HCT116 (cell line): ENCODE data around the gene FSCN2. TPM values are rescaled to one million over a fixed set of nuclear protein-coding genes. Genes with fewer than 3 reads are reported as not detected.

Source experiments
- ATAC-seq: fragments of 200-7000 bp; cut with Tn5 transposase; 2 replicates; pipeline ENCODE4 v1.9.1; 2020; ENCODE audit warnings: mild to moderate bottlenecking, moderate library complexity
- BruUV-seq: library from RNA; stranded (reverse); fragments of 400-500 nt; replicated peaks from 2 replicates; lab custom pipeline; 2021; lab: Mats Ljungman, UMichigan
- CTCF ChIA-PET: fragments of 300-600 bp; sonication (Branson Sonifier 250); formaldehyde crosslinking; loops from one replicate; lab custom pipeline; 2021; ENCODE audit warnings: antibody characterized with exemption; lab: Charles Lee
- POLR2A ChIA-PET: fragments of 300-600, 350-600 bp; sonication (Branson Sonifier 250); formaldehyde crosslinking; loops from one replicate; lab custom pipeline; 2021; ENCODE audit warnings: antibody characterized with exemption; lab: Charles Lee
- RAD21 ChIA-PET, 2 experiments: fragments of 300-600 bp; sonication (Branson Sonifier 250); formaldehyde crosslinking; loops; one replicate each; lab custom pipeline; 2023; ENCODE audit warnings: low total read pairs in 2 of 2; ENCODE audit not compliant: uncharacterized antibody in 2 of 2, unreplicated experiment in 2 of 2, low non-redundant PET in 1 of 2; lab: Charles Lee
- DNase-seq: peaks from one replicate; pipeline ENCODE4 v3.0.0-alpha.2; 2010; ENCODE audit warnings: low read depth, low spot score
- H2AFZ ChIP-seq: fragments of 200-600 bp; shearing (Covaris generic), sonication (generic); 2 replicates; pipeline ENCODE4 v1.6.1; 2017; ENCODE audit warnings: low read depth, mixed run types, mixed read lengths, antibody characterized with exemption, low read length; ENCODE audit not compliant: poor library complexity, severe bottlenecking
- H3K27ac ChIP-seq: 2 replicates; pipeline ENCODE4 v1.5.1; 2012; ENCODE audit warnings: low read depth, low read length
- H3K27me3 ChIP-seq: fragments of 200-600 bp; sonication (generic); 2 replicates; pipeline ENCODE4 v1.6.1; 2016; ENCODE audit warnings: mixed run types, low read length, mixed read lengths; ENCODE audit not compliant: insufficient read depth
- H3K36me3 ChIP-seq, 2 experiments: fragments of 200-500 bp in 1 of 2; fragments of 200-600 bp in 1 of 2; sonication (Bioruptor generic) in 1 of 2; sonication (generic) in 1 of 2; 2 replicates each; pipeline versions ENCODE4 v1.5.1 to v1.6.1; 2014 to 2016; ENCODE audit warnings: low read length in 2 of 2, inconsistent platforms in 1 of 2, mixed read lengths in 1 of 2, mixed run types in 1 of 2; ENCODE audit not compliant: insufficient read depth in 2 of 2, control insufficient read depth in 1 of 2
- H3K4me1 ChIP-seq, 2 experiments: fragments of 200-600 bp in 1 of 2; sonication (generic) in 1 of 2; 2 replicates each; pipeline versions ENCODE4 v1.5.1 to v1.6.1; 2012 to 2017; ENCODE audit warnings: low read length in 2 of 2, inconsistent platforms in 1 of 2, mild to moderate bottlenecking in 1 of 2, mixed read lengths in 1 of 2, mixed run types in 1 of 2, moderate library complexity in 1 of 2; ENCODE audit not compliant: insufficient read depth in 2 of 2, control insufficient read depth in 1 of 2
- H3K4me2 ChIP-seq: fragments of 200-600 bp; sonication (generic); 2 replicates; pipeline ENCODE4 v1.6.1; 2017; ENCODE audit warnings: mixed run types, low read length, mixed read lengths
- H3K4me3 ChIP-seq, 2 experiments: fragments of 200-600 bp in 1 of 2; sonication (generic) in 1 of 2; replicated peaks in 1 of 2; 2 replicates each; pipeline ENCODE4 v1.5.1; 2011 to 2016; ENCODE audit warnings: low read length in 2 of 2, control low read depth in 1 of 2, low read depth in 1 of 2, mild to moderate bottlenecking in 1 of 2, mixed read lengths in 1 of 2, mixed run types in 1 of 2
- H3K79me2 ChIP-seq: fragments of 200-600 bp; sonication (generic); 2 replicates; pipeline ENCODE4 v1.6.1; 2017; ENCODE audit warnings: mild to moderate bottlenecking, mixed run types, low read length, moderate library complexity, mixed read lengths; ENCODE audit not compliant: insufficient read depth
- H3K9ac ChIP-seq: fragments of 200-600 bp; sonication (generic); 2 replicates; pipeline ENCODE4 v1.6.1; 2016; ENCODE audit warnings: low read length, mixed read lengths
- H3K9me2 ChIP-seq: fragments of 200-600 bp; sonication (generic), shearing (Covaris generic); 2 replicates; pipeline ENCODE4 v1.6.1; 2017; ENCODE audit warnings: mixed run types, mild to moderate bottlenecking, moderate library complexity; ENCODE audit not compliant: insufficient read depth
- H3K9me3 ChIP-seq, 2 experiments: fragments of 200-500 bp in 1 of 2; fragments of 200-600 bp in 1 of 2; sonication (Bioruptor generic) in 1 of 2; sonication (generic) in 1 of 2; 2 replicates each; pipeline ENCODE4 v1.6.1; 2014 to 2017; ENCODE audit warnings: low read length in 2 of 2, mixed read lengths in 2 of 2, inconsistent platforms in 1 of 2, low read depth in 1 of 2, mild to moderate bottlenecking in 1 of 2, mixed run types in 1 of 2, moderate library complexity in 1 of 2; ENCODE audit not compliant: control insufficient read depth in 1 of 2, insufficient read depth in 1 of 2
- H4K20me1 ChIP-seq: fragments of 200-600 bp; sonication (generic), shearing (Covaris generic); 2 replicates; pipeline ENCODE4 v1.6.1; 2017; ENCODE audit warnings: mixed run types, mild to moderate bottlenecking, moderate library complexity; ENCODE audit not compliant: insufficient read depth
- ATF3 ChIP-seq: IDR thresholded peaks from 2 replicates; pipeline ENCODE4 v1.6.1; 2012
- CBX3 ChIP-seq: IDR thresholded peaks from 2 replicates; pipeline ENCODE4 v1.6.1; 2012; ENCODE audit warnings: low read depth
- CEBPB ChIP-seq: IDR thresholded peaks from 2 replicates; pipeline ENCODE4 v1.6.1; 2012; ENCODE audit warnings: low read depth
- CTCF ChIP-seq, 3 experiments: fragments of 200-600 bp in 1 of 3; sonication (generic) in 1 of 3; IDR thresholded peaks in 2 of 3; conservative IDR thresholded peaks in 1 of 3; 2 replicates each; pipeline ENCODE4 v1.5.1; 2012 to 2017; ENCODE audit warnings: low read depth in 2 of 3, low read length in 2 of 3, antibody characterized with exemption in 1 of 3, borderline replicate concordance in 1 of 3, control low read depth in 1 of 3, mild to moderate bottlenecking in 1 of 3, mixed read lengths in 1 of 3, mixed run types in 1 of 3, moderate library complexity in 1 of 3; ENCODE audit not compliant: insufficient read depth in 1 of 3
- EGR1 ChIP-seq: IDR thresholded peaks from 2 replicates; pipeline ENCODE4 v1.6.1; 2012; ENCODE audit warnings: low read depth
- ELF1 ChIP-seq: IDR thresholded peaks from 2 replicates; pipeline ENCODE4 v1.6.1; 2012; ENCODE audit warnings: low read depth, borderline replicate concordance
- EZH2 ChIP-seq: fragments of 200-600 bp; sonication (generic); IDR thresholded peaks from 2 replicates; pipeline ENCODE4 v1.6.1; 2017; ENCODE audit warnings: antibody characterized with exemption, mixed run types
- EZH2phosphoT487 ChIP-seq: fragments of 200-600 bp; IDR thresholded peaks from 2 replicates; pipeline ENCODE4 v1.6.1; 2018; ENCODE audit warnings: antibody characterized with exemption, borderline replicate concordance
- FOSL1 ChIP-seq: IDR thresholded peaks from 2 replicates; pipeline ENCODE4 v1.6.1; 2012; ENCODE audit warnings: low read depth
- JUND ChIP-seq: IDR thresholded peaks from 2 replicates; pipeline ENCODE4 v1.6.1; 2012
- POLR2AphosphoS5 ChIP-seq: IDR thresholded peaks from 2 replicates; pipeline ENCODE4 v1.6.1; 2011; ENCODE audit warnings: mild to moderate bottlenecking, low read depth, low read length, moderate library complexity
- RAD21 ChIP-seq: IDR thresholded peaks from 2 replicates; pipeline ENCODE4 v1.6.1; 2012; ENCODE audit warnings: low read depth, mild to moderate bottlenecking
- SIN3A ChIP-seq: IDR thresholded peaks from 2 replicates; pipeline ENCODE4 v1.6.1; 2012; ENCODE audit warnings: low read depth
- SRF ChIP-seq: IDR thresholded peaks from 2 replicates; pipeline ENCODE4 v1.6.1; 2012; ENCODE audit warnings: low read depth
- YY1 ChIP-seq: IDR thresholded peaks from 2 replicates; pipeline ENCODE4 v1.6.1; 2011; ENCODE audit warnings: low read length, low read depth, moderate library complexity, mild to moderate bottlenecking; ENCODE audit not compliant: insufficient replicate concordance; ENCODE audit errors: extremely low read depth
- ZBTB33 ChIP-seq: IDR thresholded peaks from 2 replicates; pipeline ENCODE4 v1.6.1; 2011; ENCODE audit warnings: mild to moderate bottlenecking, low read length, moderate library complexity; ENCODE audit not compliant: insufficient replicate concordance; ENCODE audit errors: extremely low read depth
- ZFX ChIP-seq: fragments of 450-650 bp; IDR thresholded peaks from 2 replicates; pipeline ENCODE4 v1.6.1; 2017
- intact Hi-C: fragments of 100-400 bp; cut with micrococcal nuclease; formaldehyde crosslinking; loops from 2 replicates; pipeline ENCODE4 v1.10.0; 2022
- total RNA-seq: library from RNA; stranded (reverse); gene quantifications from one replicate; pipeline ENCODE4 v1.2.1, GENCODE V29; 2021; ENCODE audit not compliant: unreplicated experiment

Gene FSCN2
- total RNA-seq, 1 experiment from 2014 or later, result 10.1 TPM

- no peak for ATAC-seq
- DNase-seq, result no peak
- Histone ChIP-seq H3K9me3 (no peaks in the 10 kb centered on the region), H3K4me3 (no peak overlapping the region), H3K4me1 (peaks cover 17 to 24% of the 10 kb centered on the region in 2 experiments), H3K9me2 (no peaks in the 10 kb centered on the region), H3K9ac (no peak overlapping the region), H3K4me2 (no peak overlapping the region), H2AFZ (no peak overlapping the region), H3K36me3 (peaks cover 23 to 45% of the 10 kb centered on the region in 2 experiments), H4K20me1 (no peaks in the 10 kb centered on the region), H3K79me2 (peaks cover 44% of the 10 kb centered on the region), H3K27me3 (no peaks in the 10 kb centered on the region), H3K27ac (no peak overlapping the region)
- ChIA-PET POLR2A (no interaction called here), RAD21 (no interaction called here), CTCF (no interaction called here)
- BruUV-seq, result no TSS peak
- intact Hi-C loops, result loop anchor here (5.0 to 10.0 kb wide), 2 partner anchors 52 to 145 kb away; no protein-coding TSS in a partner anchor
- TF ChIP-seq ZFX, result no peak
Observed at GRCh38 chr17:81549826-81550225, 21.6 kb downstream of the FSCN2 start.

GRCh38 chr17:81550285-81550684 lies 22.1 kb downstream of the FSCN2 start:
- peaks cover 44% of the 10 kb centered on the region for H3K79me2 ChIP-seq
- no peak overlapping the region for H3K4me2 ChIP-seq
- no peak overlapping the region for H2AFZ ChIP-seq
- BruUV-seq, result no TSS peak
- H3K27me3 ChIP-seq, result no peaks in the 10 kb centered on the region
- H3K36me3 ChIP-seq, result peaks cover 23 to 45% of the 10 kb centered on the region in 2 experiments
- H3K4me1 ChIP-seq, result peaks cover 17 to 24% of the 10 kb centered on the region in 2 experiments
- no peaks in the 10 kb centered on the region for H3K9me3 ChIP-seq
- POLR2A ChIA-PET, result no interaction called here
- no peak for ATAC-seq
- TF ChIP-seq POLR2AphosphoS5, result no peak
- no peak for TF ChIP-seq SIN3A
- no peak for TF ChIP-seq RAD21
- no peak for TF ChIP-seq ELF1
- no peak for TF ChIP-seq ATF3
- no peak for TF ChIP-seq EZH2phosphoT487
- no peak for TF ChIP-seq CBX3
- TF ChIP-seq EGR1, result no peak
- TF ChIP-seq CEBPB, result no peak
- no peak for TF ChIP-seq SRF
- TF ChIP-seq CTCF (IDR thresholded peaks at IDR 0.05 in 2 of 3, conservative IDR thresholded peaks at IDR 0.05 in 1 of 3; ENCODE audit: borderline replicate concordance in 1 of 3, insufficient read depth in 1 of 3, low read depth in 2 of 3, low read length in 2 of 3), result no peak
- TF ChIP-seq JUND, result no peak
- TF ChIP-seq ZBTB33, result no peak
- no peak for TF ChIP-seq YY1
- TF ChIP-seq EZH2, result no peak
- TF ChIP-seq FOSL1, result no peak
- no peak for DNase-seq
- CTCF ChIA-PET, result no interaction called here
- no peaks in the 10 kb centered on the region for H3K9me2 ChIP-seq
- no peak overlapping the region for H3K27ac ChIP-seq
- RAD21 ChIA-PET, result no interaction called here
- no peak overlapping the region for H3K9ac ChIP-seq
- intact Hi-C loops, result loop anchor here (5.0 to 10.0 kb wide), 2 partner anchors 52 to 145 kb away; no protein-coding TSS in a partner anchor
- no peak overlapping the region for H3K4me3 ChIP-seq
- no peaks in the 10 kb centered on the region for H4K20me1 ChIP-seq
